GM12875 (cell line): ENCODE measurements around the gene SFMBT2.
"Not testable (repeated sequence)": the region's sequence is repeated elsewhere in the genome, so short reads cannot be mapped to it uniquely, and the experiment has no call there.

Experiments used
- H3K4me3 ChIP-seq: one replicate; pipeline ENCODE4 v1.5.1; 2011; ENCODE audit warnings: low read depth, low read length, control low read depth
- CTCF ChIP-seq: IDR thresholded peaks from 2 replicates; pipeline ENCODE4 v1.5.1; 2011; ENCODE audit warnings: low read depth, mild to moderate bottlenecking, control low read depth, inconsistent platforms, low read length, moderate library complexity, borderline replicate concordance; ENCODE audit not compliant: insufficient read depth

SFMBT2 gene

DNA sequence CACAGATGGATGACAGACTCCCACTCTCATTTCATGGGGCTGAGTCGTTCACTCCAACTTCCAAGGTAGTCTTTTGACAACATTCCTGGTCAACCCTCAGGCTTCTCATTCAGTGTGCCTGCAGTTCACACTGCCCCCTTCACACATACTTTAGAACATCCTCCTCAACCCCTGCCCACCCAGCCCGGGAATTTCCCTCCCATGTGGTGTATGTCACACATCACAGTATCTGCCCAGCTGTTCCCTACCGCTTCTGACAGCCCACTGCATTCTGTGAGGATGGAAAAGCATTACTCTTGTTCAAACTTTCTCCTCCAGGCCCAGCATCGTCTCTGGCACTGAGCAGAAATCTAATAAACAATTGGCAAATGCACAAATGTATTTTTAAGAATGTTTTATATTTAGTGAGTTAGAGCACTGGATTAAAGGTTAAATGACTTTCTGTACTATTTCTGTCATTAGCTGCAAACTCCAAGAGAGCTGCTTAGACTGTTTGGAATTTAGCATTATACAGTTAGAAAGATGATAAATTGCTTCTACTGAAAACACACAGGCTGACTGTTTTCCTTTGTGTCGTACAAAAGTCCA, 110.4 kb downstream of the SFMBT2 start:
- TF ChIP-seq CTCF = no peak
- no peak overlapping the region for H3K4me3 ChIP-seq

DNA sequence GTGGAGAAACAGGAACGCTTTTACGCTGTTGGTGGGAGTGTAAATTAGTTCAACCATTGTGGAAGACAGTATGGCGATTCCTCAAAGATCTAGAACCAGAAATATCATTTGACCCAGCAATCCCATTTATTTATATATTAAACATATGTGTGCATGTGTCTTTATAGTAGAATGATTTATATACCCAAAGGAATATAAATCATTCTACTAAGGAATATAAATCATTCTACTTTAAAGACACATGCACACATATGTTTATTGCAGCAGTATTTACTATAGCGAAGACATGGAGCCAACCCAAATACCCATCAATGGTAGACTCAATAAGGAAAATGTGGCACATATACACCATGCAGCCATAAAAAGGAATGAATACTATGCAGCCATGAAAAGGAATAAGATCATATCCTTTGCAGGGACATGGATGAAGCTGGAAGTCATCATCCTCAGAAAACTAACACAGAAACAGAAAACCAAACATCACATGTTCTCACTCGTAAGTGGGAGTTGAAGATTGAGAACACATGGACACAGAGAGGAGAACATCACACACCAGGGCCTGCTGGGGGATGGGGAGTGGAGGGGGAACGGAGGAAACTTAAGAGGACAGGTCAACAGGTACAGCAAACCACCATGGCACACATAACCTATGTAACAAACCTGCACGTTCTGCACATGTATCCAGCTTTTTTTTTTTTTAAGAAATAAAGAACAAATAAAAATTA, 111.1 kb downstream of the SFMBT2 start:
- not testable (repeated sequence) for H3K4me3 ChIP-seq

- H3K4me3 ChIP-seq = no peak overlapping the region
- no peak for TF ChIP-seq CTCF
Observed at GRCh38 chr10:7298495-7298894, 112.3 kb downstream of the SFMBT2 start.

DNA sequence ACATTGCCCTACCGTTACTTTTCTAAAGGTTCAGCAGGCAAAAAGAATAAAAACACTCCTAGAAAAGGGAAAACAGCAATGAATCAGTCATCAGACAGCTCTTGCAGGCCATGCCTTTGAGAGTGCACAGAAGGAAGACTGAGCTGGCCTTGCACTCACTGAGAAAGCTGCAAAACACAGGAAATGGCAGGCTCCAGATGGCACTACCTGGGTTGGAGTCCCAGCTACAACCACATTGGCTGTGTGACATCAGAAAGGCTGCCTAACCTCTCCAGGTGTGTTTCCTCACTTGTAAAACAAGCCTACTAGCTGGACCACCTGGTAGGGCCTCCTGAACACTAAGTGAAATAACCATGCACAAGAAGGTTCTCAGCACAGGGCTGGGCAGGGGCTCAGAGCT, 113.7 kb downstream of the SFMBT2 start:
- no peak overlapping the region for H3K4me3 ChIP-seq
- no peak for TF ChIP-seq CTCF

DNA sequence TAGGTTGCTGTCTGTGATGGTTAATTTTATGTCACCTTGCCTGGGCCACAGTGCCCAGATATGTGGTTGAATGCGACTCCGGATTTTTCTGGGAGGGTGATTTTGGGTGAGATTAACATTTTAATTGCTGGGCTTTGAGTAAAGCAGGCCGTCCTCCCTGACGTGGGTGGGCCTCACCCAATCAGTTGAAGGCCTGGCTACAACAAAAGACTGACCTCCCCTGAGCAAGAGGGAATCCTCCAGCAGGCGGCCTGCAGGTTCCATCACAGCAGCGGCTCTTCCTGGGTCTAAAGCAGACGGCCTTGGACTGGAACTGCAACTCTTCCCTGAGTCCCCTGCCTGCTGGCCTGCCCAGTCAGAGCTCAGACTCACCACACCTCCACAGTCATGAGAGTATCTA, 114.2 kb downstream of the SFMBT2 start:
- no peak for TF ChIP-seq CTCF
- H3K4me3 ChIP-seq = no peak overlapping the region

- no peak for TF ChIP-seq CTCF
- H3K4me3 ChIP-seq = no peak overlapping the region
Observed at GRCh38 chr10:7296076-7296475, 114.8 kb downstream of the SFMBT2 start.

GRCh38 chr10:7293378-7293920, 117.4 kb downstream of the SFMBT2 start:
- no peak overlapping the region for H3K4me3 ChIP-seq
- no peak for TF ChIP-seq CTCF
